Measurements from ENCODE around the gene SLC37A4. TPM values are rescaled to one million over a fixed set of nuclear protein-coding genes. Genes with fewer than 3 reads are reported as not detected.
"Not testable (repeated sequence)": the region's sequence is repeated elsewhere in the genome, so short reads cannot be mapped to it uniquely, and the experiment has no call there.

SLC37A4 gene
- total RNA-seq, 1 experiment from 2014 or later, result 5.0 TPM

- not testable (repeated sequence) for DNase-seq (ENCODE audit: low spot score)
Measured at GRCh38 chr11:119017377-119017776, 13.3 kb downstream of the SLC37A4 start.

GRCh38 chr11:119016216-119017009, 14.3 kb downstream of the SLC37A4 start:
- DNase-seq (ENCODE audit: low spot score), result no peak

- DNase-seq (ENCODE audit: low spot score), result no peak
Measured at GRCh38 chr11:119015054-119015611, 15.5 kb downstream of the SLC37A4 start.

- DNase-seq (ENCODE audit: low spot score), result no peak
Measured at GRCh38 chr11:119014209-119014924, 16.3 kb downstream of the SLC37A4 start.

- no peak for DNase-seq (ENCODE audit: low spot score)
Measured at GRCh38 chr11:119012629-119013170, 18.0 kb downstream of the SLC37A4 start.

GRCh38 chr11:119011476-119012053, 19.1 kb downstream of the SLC37A4 start:
- DNase-seq (ENCODE audit: low spot score), result no peak

GRCh38 chr11:119006656-119007055, 24.0 kb downstream of the SLC37A4 start:
- peak; percentile 37 for DNase-seq (ENCODE audit: low spot score)

- DNase-seq (ENCODE audit: low spot score), result peak; percentile 36
Measured at GRCh38 chr11:119000906-119001305, 29.8 kb downstream of the SLC37A4 start.

- peak; percentile 87 for DNase-seq (ENCODE audit: low spot score)
Measured at GRCh38 chr11:118998822-118999221, 31.9 kb downstream of the SLC37A4 start.

- no peak for DNase-seq (ENCODE audit: low spot score)
Measured at GRCh38 chr11:118998388-118998717, 32.3 kb downstream of the SLC37A4 start.

GRCh38 chr11:118997627-118998387, 32.9 kb downstream of the SLC37A4 start, which contains the start of gene CENATAC:
Gene CENATAC (plus strand): TSS chr11:118998138. CDS start chr11:118998198, 60 bp downstream.
- peak; percentile 70 for DNase-seq (ENCODE audit: low spot score)

- no peak for DNase-seq (ENCODE audit: low spot score)
Measured at GRCh38 chr11:118996926-118997626, 33.6 kb downstream of the SLC37A4 start.

GRCh38 chr11:118991486-118992038, 39.1 kb downstream of the SLC37A4 start:
- not testable (repeated sequence) for DNase-seq (ENCODE audit: low spot score)

GRCh38 chr11:118988280-118988679, 42.4 kb downstream of the SLC37A4 start:
- DNase-seq (ENCODE audit: low spot score), result no peak

- DNase-seq (ENCODE audit: low spot score), result no peak
Measured at GRCh38 chr11:118984825-118985224, 45.9 kb downstream of the SLC37A4 start.

GRCh38 chr11:118984337-118984736, 46.3 kb downstream of the SLC37A4 start:
- not testable (repeated sequence) for DNase-seq (ENCODE audit: low spot score)

GRCh38 chr11:118980191-118980881, 50.3 kb downstream of the SLC37A4 start:
- no peak for DNase-seq (ENCODE audit: low spot score)

GRCh38 chr11:118979434-118979833, 51.2 kb downstream of the SLC37A4 start:
- DNase-seq (ENCODE audit: low spot score), result no peak
